CD4-positive, alpha-beta T cell (primary cell): ENCODE results near the gene ACTR1B. TPM values are rescaled to one million over a fixed set of nuclear protein-coding genes. Genes with fewer than 3 reads are reported as not detected.
"Not testable (repeated sequence)": the region's sequence is repeated elsewhere in the genome, so short reads cannot be mapped to it uniquely, and the experiment has no call there.

Experiments used
- ATAC-seq: fragments of 200-7000 bp; cut with Tn5 transposase; one replicate; pipeline ENCODE4 v1.10.0; 2022; ENCODE audit warnings: mild to moderate bottlenecking; ENCODE audit not compliant: poor library complexity
- CTCF ChIA-PET: fragments of 350-600 bp; sonication (Branson Sonifier 250); formaldehyde crosslinking; loops from one replicate; lab custom pipeline; 2021; ENCODE audit warnings: antibody characterized with exemption, inconsistent platforms; lab: Charles Lee
- POLR2A ChIA-PET: fragments of 350-600 bp; sonication (Branson Sonifier 250); formaldehyde crosslinking; loops from one replicate; lab custom pipeline; 2021; ENCODE audit warnings: antibody characterized with exemption, inconsistent platforms; lab: Charles Lee
- DNase-seq, 14 experiments: peaks; one replicate each; pipeline ENCODE4 v3.0.0-alpha.2; 2013 to 2020; ENCODE audit warnings: mixed read lengths in 2 of 14
- H3K27ac ChIP-seq, 2 donors: one replicate each; pipeline versions ENCODE4 v1.5.1 to v1.7.0; 2013; ENCODE audit warnings: low read length in 2 of 2, low read depth in 1 of 2, mild to moderate bottlenecking in 1 of 2
- H3K27me3 ChIP-seq, 2 experiments: 1 replicate in 1 of 2; 2 replicates in 1 of 2; pipeline versions ENCODE4 v1.6.1 to v1.7.0; 2013; ENCODE audit warnings: low read length in 2 of 2, control low read depth in 1 of 2, mild to moderate bottlenecking in 1 of 2, moderate library complexity in 1 of 2; ENCODE audit not compliant: insufficient read depth in 2 of 2, control insufficient read depth in 1 of 2
- H3K36me3 ChIP-seq: one replicate; pipeline ENCODE4 v1.6.1; 2013; ENCODE audit warnings: low read length, control low read depth; ENCODE audit not compliant: insufficient read depth
- H3K4me1 ChIP-seq: one replicate; pipeline ENCODE4 v1.6.1; 2013; ENCODE audit warnings: low read length, control low read depth; ENCODE audit not compliant: insufficient read depth
- H3K4me3 ChIP-seq: one replicate; pipeline ENCODE4 v1.5.1; 2013; ENCODE audit warnings: mild to moderate bottlenecking, low read length, moderate library complexity
- H3K9me3 ChIP-seq, 2 experiments: 1 replicate in 1 of 2; 2 replicates in 1 of 2; pipeline versions ENCODE4 v1.6.1 to v1.7.0; 2013; ENCODE audit warnings: low read length in 2 of 2, mild to moderate bottlenecking in 2 of 2, control low read depth in 1 of 2, moderate library complexity in 1 of 2; ENCODE audit not compliant: control insufficient read depth in 1 of 2, insufficient read depth in 1 of 2
- H3K27ac Mint-ChIP-seq: one replicate; pipeline ENCODE4 v1.8.0; 2020; ENCODE audit warnings: mixed read lengths
- H3K27me3 Mint-ChIP-seq: one replicate; pipeline ENCODE4 v1.8.0; 2021; ENCODE audit warnings: mixed read lengths
- H3K36me3 Mint-ChIP-seq: one replicate; pipeline ENCODE4 v1.8.0; 2021; ENCODE audit warnings: low read depth, mixed read lengths
- H3K4me1 Mint-ChIP-seq: one replicate; pipeline ENCODE4 v1.8.0; 2021; ENCODE audit warnings: low read depth, mixed read lengths
- H3K4me3 Mint-ChIP-seq: one replicate; pipeline ENCODE4 v1.8.0; 2020; ENCODE audit warnings: mild to moderate bottlenecking, mixed read lengths
- H3K9me3 Mint-ChIP-seq: one replicate; pipeline ENCODE4 v1.8.0; 2020; ENCODE audit warnings: mixed read lengths
- CTCF ChIP-seq: fragments of 200-600 bp; IDR thresholded peaks from one replicate; pipeline ENCODE4 v1.8.0; 2022; ENCODE audit warnings: antibody characterized with exemption, mild to moderate bottlenecking
- intact Hi-C, 2 experiments: fragments of 100-400 bp; cut with DNase I in 1 of 2; cut with micrococcal nuclease in 1 of 2; formaldehyde crosslinking; loops; one replicate each; pipeline versions ENCODE4 v1.15.1 to v1.9.0; 2023 to 2025; cut with DNase I, micrococcal nuclease
- total RNA-seq, 174 experiments: library from RNA in 2 of 174; stranded (reverse) in 2 of 174; gene quantifications; one replicate each; pipeline ENCODE4 v1.2.3 and lab custom pipeline; 2021 to 2026

Gene ACTR1B
- total RNA-seq, 2 experiments from 2014 or later = 89.5 to 92.8 TPM

- no peaks in the 10 kb centered on the region for H3K9me3 ChIP-seq
- no peak for DNase-seq
- H3K4me3 ChIP-seq = no peak overlapping the region
- no peak overlapping the region for H3K27ac ChIP-seq
- Mint-ChIP-seq H3K27me3 (peaks cover 9% of the 10 kb centered on the region), H3K27ac (no peak overlapping the region), H3K9me3 (no peaks in the 10 kb centered on the region), H3K4me1 (peaks cover 31% of the 10 kb centered on the region), H3K36me3 (peaks cover 34% of the 10 kb centered on the region), H3K4me3 (peak overlapping the region; percentile 38)
- TF ChIP-seq CTCF = no peak
- H3K4me1 ChIP-seq = peaks cover 18% of the 10 kb centered on the region
- ATAC-seq = no peak
- H3K27me3 ChIP-seq = no peaks in the 10 kb centered on the region
- ChIA-PET POLR2A (interaction anchor here (10.1 kb wide), 1 partner anchor 19 kb away, joined by 244 read pairs; the partner anchor contains the start of gene ACTR1B), CTCF (interaction anchor here (1.1 to 5.2 kb wide), 4 partner anchors 10 to 53 kb away, joined by 3 to 29 read pairs (median 6); partner anchors contain the start of gene ACTR1B)
- H3K36me3 ChIP-seq = peaks cover 22% of the 10 kb centered on the region
- intact Hi-C loops = loop anchor here in 1 of 2 experiments (10.0 kb wide), 5 partner anchors 49 to 1691 kb away; partner anchors contain the start of genes ARID5A, EIF5B and TXNDC9
Observed at GRCh38 chr2:97644023-97644717, 19.7 kb downstream of the ACTR1B start.

GRCh38 chr2:97626049-97626430 is 37.8 kb downstream of the ACTR1B start:
- CTCF ChIA-PET, H3K36me3 ChIP-seq, H3K9me3 Mint-ChIP-seq, intact Hi-C loops, H3K27me3 ChIP-seq, H3K27ac Mint-ChIP-seq, H3K4me1 ChIP-seq, ATAC-seq, H3K27me3 Mint-ChIP-seq, H3K9me3 ChIP-seq, DNase-seq, H3K4me1 Mint-ChIP-seq, H3K4me3 Mint-ChIP-seq, H3K4me3 ChIP-seq, H3K36me3 Mint-ChIP-seq, H3K27ac ChIP-seq: not testable (repeated sequence)
- POLR2A ChIA-PET = interaction anchor here (0.9 kb wide), 1 partner anchor 39 kb away, joined by 3 read pairs; no protein-coding TSS in a partner anchor

DNA sequence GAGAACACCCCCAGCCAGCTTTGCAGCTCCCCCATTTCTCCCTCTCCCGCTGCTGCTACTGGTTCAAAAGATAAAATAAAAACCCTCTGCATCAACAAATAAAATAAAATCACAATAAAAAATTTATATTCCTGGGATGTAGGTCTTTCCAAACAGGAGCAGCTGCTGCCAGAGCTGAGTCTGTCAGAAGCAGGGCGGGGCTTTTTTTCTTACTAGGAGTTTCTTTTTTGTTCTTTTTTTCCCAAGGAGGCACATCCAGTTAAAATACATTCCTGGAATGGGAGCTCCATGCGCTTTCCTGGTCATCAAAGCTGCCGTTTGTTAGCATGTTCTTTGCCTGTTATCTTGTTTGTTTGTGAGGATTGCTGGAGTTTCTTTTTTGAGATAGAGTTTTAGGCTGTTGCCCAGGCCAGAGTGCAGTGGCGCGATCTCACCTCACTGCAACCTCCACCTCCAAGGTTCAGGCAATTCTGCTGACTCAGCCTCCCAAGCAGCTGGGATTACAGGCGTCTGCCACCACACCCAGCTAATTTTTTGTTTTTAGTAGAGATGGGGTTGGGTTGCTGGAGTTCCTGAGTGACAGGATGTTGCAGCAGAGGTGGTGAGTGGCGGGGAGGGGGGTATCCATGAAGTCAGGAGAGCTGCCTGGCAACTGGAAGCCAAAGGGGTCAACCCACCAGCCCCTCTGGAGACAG is 38.3 kb downstream of the ACTR1B start:
- H3K4me1 Mint-ChIP-seq, H3K4me1 ChIP-seq, intact Hi-C loops, H3K9me3 ChIP-seq, ATAC-seq, H3K27ac Mint-ChIP-seq, POLR2A ChIA-PET, H3K4me3 ChIP-seq, DNase-seq, H3K36me3 Mint-ChIP-seq, H3K27me3 ChIP-seq, H3K27ac ChIP-seq, H3K36me3 ChIP-seq, CTCF ChIA-PET, H3K27me3 Mint-ChIP-seq, H3K4me3 Mint-ChIP-seq, H3K9me3 Mint-ChIP-seq: not testable (repeated sequence)

- H3K4me1 Mint-ChIP-seq, H3K27ac Mint-ChIP-seq, CTCF ChIA-PET, intact Hi-C loops, H3K36me3 Mint-ChIP-seq, H3K27me3 ChIP-seq, H3K27ac ChIP-seq, H3K9me3 ChIP-seq, POLR2A ChIA-PET, ATAC-seq, H3K36me3 ChIP-seq, H3K4me3 ChIP-seq, H3K4me1 ChIP-seq, H3K27me3 Mint-ChIP-seq, DNase-seq, H3K9me3 Mint-ChIP-seq, H3K4me3 Mint-ChIP-seq: not testable (repeated sequence)
Observed at GRCh38 chr2:97622976-97623375, 40.9 kb downstream of the ACTR1B start.

GRCh38 chr2:97620492-97620891 is 43.4 kb downstream of the ACTR1B start:
- DNase-seq, H3K4me1 ChIP-seq, H3K4me3 Mint-ChIP-seq, H3K9me3 Mint-ChIP-seq, H3K4me3 ChIP-seq, H3K36me3 ChIP-seq, H3K9me3 ChIP-seq, H3K27me3 ChIP-seq, H3K27ac ChIP-seq, H3K4me1 Mint-ChIP-seq, H3K27me3 Mint-ChIP-seq, H3K36me3 Mint-ChIP-seq, POLR2A ChIA-PET, H3K27ac Mint-ChIP-seq, ATAC-seq, intact Hi-C loops, CTCF ChIA-PET: not testable (repeated sequence)

DNA sequence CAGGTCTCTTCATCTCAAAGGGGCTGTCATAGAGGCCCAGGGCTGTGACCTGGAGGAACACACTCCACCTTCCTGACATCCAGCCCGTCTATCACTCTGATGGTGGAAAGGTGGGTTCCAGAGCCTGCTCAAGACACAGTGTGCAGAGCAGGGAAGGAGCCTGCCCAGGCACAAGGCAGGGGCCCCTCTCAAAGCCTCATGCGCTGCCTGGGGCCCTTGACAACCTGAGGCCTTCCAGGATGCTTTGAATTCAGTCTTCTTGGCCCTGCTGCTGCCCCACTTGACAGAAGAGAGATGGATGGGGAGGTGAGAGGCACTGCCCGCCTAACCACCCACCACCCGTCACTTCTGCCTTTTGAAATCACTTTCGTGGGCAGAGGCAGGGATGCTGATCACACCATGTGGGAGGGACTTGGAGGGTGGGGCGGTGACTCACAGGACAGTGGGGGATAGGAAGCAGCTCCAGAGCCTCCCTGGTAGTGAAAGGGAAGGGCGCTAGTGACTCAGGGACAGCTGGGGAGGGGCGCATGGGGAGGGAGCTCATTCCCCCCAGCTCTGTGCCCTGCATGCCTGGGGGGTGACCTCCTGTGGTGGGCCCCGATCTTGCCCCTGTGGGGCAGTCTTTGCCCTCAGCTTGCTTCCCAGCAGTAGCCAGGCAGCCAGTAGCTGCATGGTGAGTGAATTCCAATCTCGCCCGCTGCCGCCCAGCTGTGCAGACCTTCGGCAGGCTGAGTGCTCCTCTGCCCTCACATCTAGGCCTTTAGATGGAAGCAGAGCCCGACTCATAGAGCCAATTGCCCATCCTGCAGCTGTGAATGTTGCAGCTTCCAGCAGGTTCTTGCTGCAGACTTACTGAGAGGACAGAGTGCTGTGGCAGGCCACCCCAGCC is 44.7 kb downstream of the ACTR1B start:
- H3K27ac ChIP-seq, intact Hi-C loops, H3K36me3 Mint-ChIP-seq, H3K27ac Mint-ChIP-seq, H3K4me1 ChIP-seq, H3K4me1 Mint-ChIP-seq, POLR2A ChIA-PET, H3K4me3 Mint-ChIP-seq, H3K4me3 ChIP-seq, H3K27me3 Mint-ChIP-seq, CTCF ChIA-PET, H3K27me3 ChIP-seq, H3K9me3 ChIP-seq, H3K9me3 Mint-ChIP-seq, H3K36me3 ChIP-seq: not testable (repeated sequence)
- peak; percentile 55 for ATAC-seq
- DNase-seq = peak in 1 of 14 experiments; percentile 19
